GM12864 (cell line): Measurements from ENCODE around the gene EPB41L4B.
"Not testable (repeated sequence)": the region's sequence is repeated elsewhere in the genome, so short reads cannot be mapped to it uniquely, and the experiment has no call there.

Experiments
- DNase-seq: peaks from one replicate; pipeline ENCODE4 v3.0.0-alpha.2; 2011; ENCODE audit warnings: low read depth
- H3K4me3 ChIP-seq: 2 replicates; pipeline ENCODE4 v1.5.1; 2011; ENCODE audit warnings: mild to moderate bottlenecking, low read depth, low read length, control low read depth
- CTCF ChIP-seq: IDR thresholded peaks from 2 replicates; pipeline ENCODE4 v1.5.1; 2011; ENCODE audit warnings: low read depth, mild to moderate bottlenecking, moderate library complexity, low read length, control low read depth, inconsistent platforms; ENCODE audit errors: missing control alignments

EPB41L4B gene

DNA sequence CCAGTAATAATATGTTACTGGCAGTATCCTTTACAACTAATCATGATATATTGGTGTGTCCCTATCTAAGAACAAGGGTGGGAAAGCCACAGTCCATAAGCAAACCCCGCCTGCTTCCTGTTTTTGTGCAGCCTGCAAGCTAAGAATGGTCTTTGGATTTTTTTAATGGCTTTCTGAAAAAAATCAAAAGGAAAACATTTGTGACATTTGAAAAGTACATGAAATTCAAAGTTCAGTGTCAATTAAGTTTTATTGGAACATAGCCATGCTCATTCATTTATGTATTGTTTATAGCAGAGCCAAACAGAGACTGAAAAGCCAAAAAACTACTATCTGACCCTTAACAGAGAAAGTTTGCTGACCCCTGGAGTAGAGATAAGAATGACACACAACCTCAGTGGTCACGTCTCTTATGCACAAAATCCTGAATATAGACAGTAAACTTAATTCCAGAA is 188.3 kb downstream of the EPB41L4B start:
- TF ChIP-seq CTCF = no peak
- no peak overlapping the region for H3K4me3 ChIP-seq
- no peak for DNase-seq

- no peak for DNase-seq
Measured at GRCh38 chr9:109129470-109130197, 191.2 kb downstream of the EPB41L4B start.

GRCh38 chr9:109126671-109127070 is 194.2 kb downstream of the EPB41L4B start:
- not testable (repeated sequence) for DNase-seq, H3K4me3 ChIP-seq

More at GRCh38 chr9:109129470-109130197, 191.2 kb downstream of the EPB41L4B start:
- H3K4me3 ChIP-seq = no peak overlapping the region
- TF ChIP-seq CTCF = no peak

GRCh38 chr9:109124121-109124520 is 196.7 kb downstream of the EPB41L4B start:
- no peak for TF ChIP-seq CTCF

DNA sequence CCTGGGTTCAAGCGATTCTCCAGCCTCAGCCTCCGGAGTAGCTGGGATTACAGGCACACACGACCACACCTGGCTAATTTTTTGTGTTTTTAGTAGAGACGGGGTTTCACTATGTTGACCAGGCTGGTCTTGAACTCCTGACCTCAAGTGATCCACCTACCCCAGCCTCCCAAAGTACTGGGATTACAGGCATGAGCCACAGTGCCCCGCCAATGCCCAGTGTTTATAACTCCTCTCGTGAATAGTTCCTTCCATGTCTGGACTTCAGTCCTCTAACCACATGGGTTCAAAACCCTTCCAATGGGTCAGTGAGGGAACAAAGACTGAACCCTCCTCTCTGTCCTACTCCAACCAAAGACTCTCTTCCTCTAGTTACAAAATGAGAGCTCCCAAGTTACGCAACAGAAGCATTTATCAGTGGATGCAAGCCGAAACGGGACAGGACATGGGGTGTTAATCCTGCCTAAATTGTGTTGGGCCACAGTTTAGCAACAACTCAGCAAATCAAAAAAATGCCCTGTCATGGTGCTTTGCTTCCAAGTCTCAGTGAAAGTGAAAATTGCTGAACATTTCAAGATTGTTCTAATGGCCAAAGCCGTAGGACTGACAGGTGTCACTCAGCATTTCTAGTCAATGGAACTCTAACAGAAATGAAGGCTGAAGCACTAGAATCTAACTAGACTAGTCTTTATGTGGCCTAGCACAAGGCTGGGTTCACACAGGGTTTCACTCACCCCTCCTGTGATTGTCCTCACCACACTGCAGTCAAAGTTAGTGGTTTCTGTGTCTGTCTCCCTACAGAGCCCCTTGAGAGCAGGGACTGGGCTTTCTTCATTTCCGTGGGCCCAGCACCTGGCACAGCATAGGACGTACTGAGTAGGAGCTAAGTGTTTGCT is 197.9 kb downstream of the EPB41L4B start:
- TF ChIP-seq CTCF = no peak
- H3K4me3 ChIP-seq = no peak overlapping the region
- no peak for DNase-seq

More at GRCh38 chr9:109124121-109124520, 196.7 kb downstream of the EPB41L4B start:
- no peak for DNase-seq
- H3K4me3 ChIP-seq = no peak overlapping the region
